Measurements from ENCODE around the gene VIT.

VIT gene

DNA sequence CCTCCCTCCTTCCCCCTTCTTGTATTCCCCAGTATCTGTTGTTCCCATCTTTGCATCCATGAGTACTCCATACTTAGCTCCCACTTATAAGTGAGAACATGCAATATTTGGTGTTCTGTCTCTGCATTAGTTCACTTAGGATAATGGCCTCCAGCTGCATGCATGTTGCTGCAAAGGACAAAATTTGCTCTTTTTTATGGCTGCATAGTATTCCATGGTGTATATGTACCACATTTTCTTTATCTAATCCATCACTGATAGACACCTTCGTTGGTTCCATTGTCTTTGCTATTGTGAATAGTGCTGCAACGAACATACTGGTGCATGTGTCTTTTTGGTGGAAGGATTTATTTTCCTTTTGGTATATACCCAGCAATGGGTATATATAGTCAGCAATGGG is 47.4 kb downstream of the VIT start:
- H3K36me3 ChIP-seq (ENCODE audit: insufficient read depth, low read length), result no peaks in the 10 kb centered on the region
- no peak for TF ChIP-seq EZH2phosphoT487 (IDR thresholded peaks at IDR 0.05; ENCODE audit: borderline replicate concordance)
- TF ChIP-seq CTCF (conservative IDR thresholded peaks at IDR 0.05; ENCODE audit: low read length), result no peak
- H3K27me3 ChIP-seq (ENCODE audit: insufficient read depth, low read length, poor library complexity, severe bottlenecking), result peaks cover 79% of the 10 kb centered on the region
- H3K79me2 ChIP-seq (ENCODE audit: insufficient read depth, low read length), result no peaks in the 10 kb centered on the region
- no peaks in the 10 kb centered on the region for H4K20me1 ChIP-seq (ENCODE audit: insufficient read depth, low read length, poor library complexity, severe bottlenecking)
- H3K4me1 ChIP-seq (ENCODE audit: insufficient read depth, low read length, poor library complexity, severe bottlenecking), result peaks cover 14% of the 10 kb centered on the region
- no peak overlapping the region for H3K4me2 ChIP-seq (ENCODE audit: low read depth, low read length, poor library complexity, severe bottlenecking)
- H3K9me2 ChIP-seq (replicated peaks; ENCODE audit: low read depth, low read length), result no peaks in the 10 kb centered on the region
- no peak overlapping the region for H3K9ac ChIP-seq (ENCODE audit: low read depth, low read length, poor library complexity, severe bottlenecking)
- no peaks in the 10 kb centered on the region for H3K9me3 ChIP-seq (ENCODE audit: insufficient read depth, low read depth, low read length)
- H2AFZ ChIP-seq (ENCODE audit: low read length), result no peak overlapping the region
- no peak overlapping the region for H3K4me3 ChIP-seq (ENCODE audit: low read length, poor library complexity, severe bottlenecking)
- H3F3A ChIP-seq (ENCODE audit: low read depth), result no peaks in the 10 kb centered on the region

DNA sequence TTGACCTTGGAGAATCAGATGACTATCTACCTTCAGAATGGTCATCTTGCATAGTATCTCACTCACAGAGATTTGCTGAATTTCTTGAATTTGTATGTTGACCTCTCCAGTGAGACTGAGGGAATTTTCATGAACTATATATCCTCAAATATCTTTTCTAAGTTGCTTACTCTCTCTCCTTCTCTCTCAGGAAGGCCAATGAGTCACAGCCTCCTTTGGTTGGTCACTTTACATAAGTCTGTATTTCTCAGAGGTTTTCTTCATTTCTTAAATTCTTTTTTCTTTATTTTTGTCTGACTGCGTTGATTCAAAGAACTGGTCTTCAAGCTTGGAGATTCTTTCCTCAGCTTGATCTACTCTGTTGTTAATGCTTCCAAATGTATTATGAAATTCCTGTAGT is 51.7 kb downstream of the VIT start:
- H4K20me1 ChIP-seq (ENCODE audit: insufficient read depth, low read length, poor library complexity, severe bottlenecking), result no peaks in the 10 kb centered on the region
- TF ChIP-seq EZH2phosphoT487 (IDR thresholded peaks at IDR 0.05; ENCODE audit: borderline replicate concordance) (no peak), CTCF (conservative IDR thresholded peaks at IDR 0.05; ENCODE audit: low read length) (no peak)
- H3K27me3 ChIP-seq (ENCODE audit: insufficient read depth, low read length, poor library complexity, severe bottlenecking), result peaks cover 48% of the 10 kb centered on the region
- no peak overlapping the region for H3K4me3 ChIP-seq (ENCODE audit: low read length, poor library complexity, severe bottlenecking)
- H3K79me2 ChIP-seq (ENCODE audit: insufficient read depth, low read length), result no peaks in the 10 kb centered on the region
- H3K9me2 ChIP-seq (replicated peaks; ENCODE audit: low read depth, low read length), result no peaks in the 10 kb centered on the region
- H3K9ac ChIP-seq (ENCODE audit: low read depth, low read length, poor library complexity, severe bottlenecking), result no peak overlapping the region
- no peaks in the 10 kb centered on the region for H3K9me3 ChIP-seq (ENCODE audit: insufficient read depth, low read depth, low read length)
- no peaks in the 10 kb centered on the region for H3K4me1 ChIP-seq (ENCODE audit: insufficient read depth, low read length, poor library complexity, severe bottlenecking)
- H2AFZ ChIP-seq (ENCODE audit: low read length), result no peak overlapping the region
- H3K36me3 ChIP-seq (ENCODE audit: insufficient read depth, low read length), result no peaks in the 10 kb centered on the region
- no peak overlapping the region for H3K4me2 ChIP-seq (ENCODE audit: low read depth, low read length, poor library complexity, severe bottlenecking)
- H3F3A ChIP-seq (ENCODE audit: low read depth), result no peaks in the 10 kb centered on the region

DNA sequence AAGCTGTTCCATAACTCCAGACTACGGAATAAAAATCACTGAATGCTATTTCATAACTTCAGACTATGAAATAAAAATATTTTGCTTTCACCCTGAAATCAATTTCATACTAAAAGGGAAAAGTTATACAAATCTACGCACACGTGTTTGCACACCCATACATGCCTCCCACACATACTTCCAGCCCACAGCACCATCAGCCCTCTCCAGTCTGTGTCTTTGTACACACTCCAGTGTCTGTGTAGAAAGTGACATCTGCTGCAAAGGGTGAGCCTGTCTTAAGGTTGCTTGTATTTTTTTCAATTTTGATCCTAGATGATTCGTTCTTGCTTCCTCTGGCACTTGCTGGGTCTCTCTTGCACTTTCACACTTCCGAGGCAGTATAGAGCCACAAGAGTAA is 53.6 kb downstream of the VIT start:
- Histone ChIP-seq H3K27me3 (ENCODE audit: insufficient read depth, low read length, poor library complexity, severe bottlenecking) (peaks cover 39% of the 10 kb centered on the region), H3K36me3 (ENCODE audit: insufficient read depth, low read length) (no peaks in the 10 kb centered on the region), H3K4me3 (ENCODE audit: low read length, poor library complexity, severe bottlenecking) (no peak overlapping the region), H4K20me1 (ENCODE audit: insufficient read depth, low read length, poor library complexity, severe bottlenecking) (no peaks in the 10 kb centered on the region), H3F3A (ENCODE audit: low read depth) (no peaks in the 10 kb centered on the region), H3K9me3 (ENCODE audit: insufficient read depth, low read depth, low read length) (no peaks in the 10 kb centered on the region), H3K9ac (ENCODE audit: low read depth, low read length, poor library complexity, severe bottlenecking) (no peak overlapping the region), H3K4me2 (ENCODE audit: low read depth, low read length, poor library complexity, severe bottlenecking) (no peak overlapping the region), H3K4me1 (ENCODE audit: insufficient read depth, low read length, poor library complexity, severe bottlenecking) (no peaks in the 10 kb centered on the region), H3K9me2 (replicated peaks; ENCODE audit: low read depth, low read length) (no peaks in the 10 kb centered on the region), H3K79me2 (ENCODE audit: insufficient read depth, low read length) (no peaks in the 10 kb centered on the region), H2AFZ (ENCODE audit: low read length) (no peak overlapping the region)
- no peak for TF ChIP-seq CTCF (conservative IDR thresholded peaks at IDR 0.05; ENCODE audit: low read length)
- TF ChIP-seq EZH2phosphoT487 (IDR thresholded peaks at IDR 0.05; ENCODE audit: borderline replicate concordance), result no peak

Measured in Loucy (cell line).